Stimulated activated CD8-positive, alpha-beta memory T cell treated with anti-CD3 and anti-CD28 coated beads, Interleukin-7, amount 100 ng/mL, for 4 hours (primary cell): ENCODE measurements around the gene PCSK5.
"Not testable (repeated sequence)": the region's sequence is repeated elsewhere in the genome, so short reads cannot be mapped to it uniquely, and the experiment has no call there.

Source experiments
- DNase-seq, 2 donors: peaks; one replicate each; pipeline ENCODE4 v3.0.0-alpha.2; 2020; ENCODE audit warnings: low read depth in 2 of 2

PCSK5 gene

DNA sequence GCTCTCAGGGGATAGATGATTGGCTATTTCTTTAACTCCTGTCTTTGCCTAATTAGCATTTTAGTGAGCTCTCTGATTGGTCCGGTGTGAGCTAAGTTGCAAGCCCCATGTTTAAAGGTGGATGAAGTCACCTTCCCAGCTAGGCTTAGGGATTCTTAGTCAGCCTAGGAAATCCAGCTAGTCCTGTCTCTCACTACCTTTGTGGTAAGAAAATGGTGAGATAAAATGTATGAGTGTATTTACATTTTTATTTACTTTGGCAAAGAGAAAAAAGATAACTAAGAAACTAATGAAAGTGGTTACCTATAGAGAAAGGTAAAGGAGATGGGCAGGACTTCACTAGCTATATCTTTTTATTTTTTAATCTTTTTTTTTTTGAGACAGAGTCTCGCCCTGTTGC is 357.0 kb downstream of the PCSK5 start:
- no peak for DNase-seq

DNA sequence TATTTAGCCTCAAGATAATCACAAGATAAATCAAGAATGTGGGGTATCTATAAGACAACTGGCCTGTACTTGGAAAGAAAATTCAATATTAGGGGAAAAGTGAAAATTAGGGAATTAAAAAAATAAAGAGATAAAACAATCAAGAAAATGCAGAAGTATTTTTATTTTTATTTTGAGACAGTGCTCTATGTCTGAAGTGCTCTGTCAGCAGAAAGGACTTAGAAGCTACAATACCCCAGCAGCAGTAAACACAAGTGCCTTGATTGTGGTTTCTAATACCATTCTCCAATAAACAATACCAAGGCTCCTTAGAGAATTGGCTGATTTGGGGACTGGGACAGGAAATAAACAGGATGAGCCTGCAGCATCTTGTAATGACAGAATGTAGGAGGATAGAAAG is 358.8 kb downstream of the PCSK5 start:
- DNase-seq: no peak

DNA sequence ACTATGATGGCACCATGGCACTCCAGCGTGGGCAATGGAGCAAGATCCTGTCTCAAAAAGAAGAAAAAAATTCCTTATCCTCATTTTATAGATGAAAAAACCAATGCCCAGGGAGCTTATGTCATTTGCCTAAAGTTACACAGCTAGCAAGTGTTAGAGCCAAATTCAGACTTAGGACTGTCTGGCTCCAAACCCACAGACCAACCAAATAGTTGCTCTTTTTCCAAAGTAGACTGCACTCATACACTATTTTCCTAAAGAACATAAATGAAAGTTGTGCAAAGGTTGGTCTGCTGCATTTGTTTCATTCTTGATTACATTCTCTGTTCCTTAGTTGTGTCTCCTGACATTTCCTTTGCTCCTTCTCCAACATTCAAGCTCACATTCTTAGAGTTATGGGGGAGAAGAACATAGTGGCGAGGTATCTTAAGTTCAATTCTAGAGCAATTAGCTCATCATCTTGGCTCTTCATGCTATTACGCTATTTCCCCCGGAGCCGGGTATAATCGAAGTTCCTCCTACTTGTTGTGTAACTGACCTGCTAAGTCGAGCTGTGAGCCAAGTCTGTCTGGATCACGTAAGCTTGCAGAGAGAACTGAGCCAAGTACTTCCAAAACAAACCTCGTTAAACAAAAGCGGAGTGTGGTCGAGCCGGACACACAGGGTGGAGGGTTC is 365.4 kb downstream of the PCSK5 start:
- DNase-seq: no peak

DNA sequence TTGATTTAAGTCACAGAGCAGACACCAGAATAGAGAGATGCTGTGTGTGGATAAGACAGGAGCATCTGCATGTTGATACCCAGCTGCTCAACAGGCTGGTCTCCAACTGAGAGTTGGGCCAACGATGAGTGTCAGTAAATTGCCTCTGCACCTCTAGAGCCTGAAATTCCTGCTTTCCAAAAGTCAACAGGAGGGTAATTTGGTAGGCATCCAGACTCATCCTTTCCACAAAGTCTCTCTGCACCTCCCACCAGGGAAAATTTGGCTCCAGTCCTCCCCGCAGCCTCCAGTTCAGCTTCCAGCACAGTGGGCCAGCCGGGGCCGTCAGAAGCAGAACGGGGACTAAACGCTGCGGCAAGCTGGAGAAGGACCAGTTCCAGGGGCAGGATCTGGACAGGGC is 366.8 kb downstream of the PCSK5 start:
- no peak for DNase-seq

DNA sequence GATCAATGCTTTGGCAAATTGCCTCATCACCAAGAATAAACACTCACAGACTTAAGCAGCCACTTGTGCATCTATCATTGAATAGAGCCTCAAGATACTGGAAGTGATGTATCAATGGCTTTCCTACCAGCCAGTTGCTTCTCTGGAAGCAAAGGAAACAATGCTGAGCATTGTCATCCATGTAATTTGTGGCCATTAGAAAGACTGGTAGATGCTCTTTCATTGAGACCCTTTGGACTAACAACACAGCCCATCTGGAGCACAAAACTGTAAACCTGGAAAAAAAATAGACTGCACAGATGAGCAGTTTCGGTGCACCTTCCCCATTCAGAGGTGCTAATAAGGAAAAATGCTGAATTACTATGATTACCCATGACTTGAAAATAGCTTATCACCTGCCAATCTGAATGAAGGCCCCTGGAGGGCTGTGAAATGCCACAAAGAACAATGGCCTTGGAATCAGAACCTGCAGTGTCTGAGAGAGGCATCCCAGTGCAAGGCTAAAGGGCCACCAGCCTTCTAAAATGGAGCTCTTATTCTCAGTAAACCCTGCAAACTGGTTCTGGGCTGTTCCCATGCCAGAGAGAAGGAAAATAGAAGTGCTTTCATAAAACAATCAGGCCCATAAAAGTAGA is 376.3 kb downstream of the PCSK5 start:
- DNase-seq: no peak

DNA sequence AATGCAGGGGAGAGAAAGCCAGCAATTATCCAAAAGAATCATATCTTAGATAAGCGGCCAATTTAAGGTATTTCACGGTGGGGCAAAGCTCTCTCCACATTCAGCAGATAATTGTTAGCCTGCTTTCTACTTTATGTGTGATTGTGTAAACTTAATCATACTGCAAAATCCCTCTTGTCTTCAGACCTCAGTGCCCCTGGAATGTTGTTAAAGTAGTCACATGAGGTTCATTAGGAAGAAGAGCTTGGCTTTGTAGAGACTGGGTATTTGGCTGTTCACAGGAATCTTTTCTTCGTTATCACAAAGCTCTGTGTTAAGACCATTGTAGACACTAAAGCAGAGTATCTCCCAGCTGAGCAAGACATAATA is 376.8 kb downstream of the PCSK5 start:
- no peak for DNase-seq

DNA sequence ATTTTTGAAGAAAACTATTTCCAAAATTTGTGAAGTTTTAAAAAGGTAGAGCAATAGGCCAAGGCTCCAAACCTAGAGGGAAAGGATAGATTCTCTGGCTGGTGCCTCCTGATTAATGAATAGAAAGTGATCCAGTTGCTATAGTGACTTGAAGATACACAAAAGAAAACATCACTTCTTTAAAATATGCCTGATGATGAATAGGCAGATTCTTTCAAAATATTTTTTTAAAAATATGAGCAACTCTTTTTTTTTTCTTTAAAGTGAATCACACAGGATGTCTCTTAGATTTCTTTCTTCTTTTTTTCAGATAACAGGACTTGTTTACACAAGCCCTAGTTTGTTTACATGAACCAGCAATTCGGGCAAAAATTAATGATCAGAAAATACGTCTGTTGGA is 379.3 kb downstream of the PCSK5 start:
- DNase-seq: no peak

DNA sequence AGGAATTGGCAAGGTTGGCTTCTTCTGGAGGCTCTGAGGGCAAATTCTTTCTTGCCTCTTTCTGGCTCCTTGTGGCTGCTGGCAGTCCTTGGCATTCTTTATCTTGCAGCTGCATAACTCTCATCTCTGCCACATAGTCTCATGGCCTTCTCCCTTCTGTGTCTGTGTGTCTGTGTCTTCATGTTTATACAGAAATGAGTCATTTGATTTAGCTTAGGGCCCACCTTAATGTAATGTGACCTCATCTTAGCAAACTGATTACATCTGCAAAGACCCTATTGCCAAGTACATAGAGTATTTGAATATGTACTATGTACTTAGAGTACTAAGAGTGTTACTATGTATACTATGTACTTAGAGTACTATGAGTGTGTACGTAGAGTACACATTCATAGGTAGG is 381.3 kb downstream of the PCSK5 start:
- no peak for DNase-seq

DNA sequence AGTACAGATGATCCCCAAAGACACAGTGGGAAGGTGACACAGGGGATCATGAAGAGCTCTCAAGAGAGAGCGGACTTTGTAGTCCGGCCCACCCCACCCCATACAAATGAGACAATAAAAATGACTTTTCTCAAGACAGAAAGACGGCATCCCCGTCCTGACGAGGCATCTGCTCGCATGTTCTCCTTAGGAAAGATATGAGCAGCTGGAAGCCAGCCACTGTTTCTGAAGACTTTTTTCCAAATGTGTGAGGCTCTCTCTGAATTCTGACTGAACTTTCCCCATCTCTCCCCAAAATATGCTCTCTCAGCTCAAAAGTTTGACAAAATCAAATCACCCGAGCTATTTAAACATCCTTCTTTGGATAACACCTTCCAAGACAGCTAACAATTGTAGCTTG is 398.6 kb downstream of the PCSK5 start:
- DNase-seq: no peak

DNA sequence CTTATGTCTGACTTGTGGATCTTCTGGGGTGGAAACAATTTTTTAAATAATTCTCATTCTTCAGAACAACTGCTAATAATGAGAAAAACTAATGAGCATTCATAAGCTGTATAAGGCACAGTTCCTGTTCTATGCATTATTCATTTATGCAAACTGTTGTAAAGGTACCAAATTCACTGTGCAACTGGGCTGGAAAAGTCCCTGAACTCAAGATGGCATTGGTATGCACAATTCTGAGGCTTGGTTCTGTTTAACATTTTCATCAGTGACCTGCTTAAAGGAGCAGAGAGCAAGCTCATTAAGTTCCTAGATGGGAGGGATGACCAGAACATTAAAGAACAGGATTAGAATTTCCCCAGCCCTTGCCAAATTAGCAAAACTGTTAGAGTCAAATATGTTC is 399.2 kb downstream of the PCSK5 start:
- DNase-seq: no peak

DNA sequence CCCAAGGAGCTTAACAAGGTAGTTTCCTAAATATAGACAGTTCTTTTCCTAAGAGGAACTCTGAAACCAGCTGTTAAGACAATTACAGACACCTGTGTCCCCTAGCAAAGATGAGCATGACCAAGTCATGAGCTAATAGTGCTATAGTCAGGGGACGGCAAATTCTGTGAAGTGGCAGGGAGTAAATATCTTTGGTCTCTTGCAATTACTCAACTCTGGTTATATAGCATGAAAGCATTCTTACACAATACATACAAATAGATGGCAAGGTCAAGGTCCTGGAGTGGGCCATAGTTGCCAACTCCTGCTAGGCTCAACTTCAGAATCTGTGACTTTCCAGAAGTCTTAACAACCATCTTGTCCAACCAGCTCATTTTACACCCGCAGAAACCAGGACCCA is 400.1 kb downstream of the PCSK5 start:
- DNase-seq: no peak

DNA sequence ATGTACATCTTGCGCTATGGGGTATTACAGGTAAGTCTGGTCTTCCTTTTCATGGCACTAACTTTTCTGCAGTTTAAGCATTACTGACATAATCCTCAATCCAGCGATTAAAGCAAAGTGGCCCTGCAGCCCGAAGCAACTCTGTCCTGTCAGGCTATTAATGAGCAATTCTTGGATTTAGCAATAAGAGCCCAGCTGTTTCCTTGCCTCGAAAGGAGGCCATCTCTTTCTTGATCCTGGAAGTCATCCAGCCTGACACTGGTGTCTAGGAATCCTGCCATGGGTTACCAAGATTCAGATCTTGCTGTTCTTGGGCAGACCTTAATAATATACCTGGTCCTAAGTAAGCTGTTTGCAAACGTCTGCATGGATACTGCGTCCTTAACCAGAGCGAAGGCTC is 401.8 kb downstream of the PCSK5 start:
- DNase-seq: no peak

DNA sequence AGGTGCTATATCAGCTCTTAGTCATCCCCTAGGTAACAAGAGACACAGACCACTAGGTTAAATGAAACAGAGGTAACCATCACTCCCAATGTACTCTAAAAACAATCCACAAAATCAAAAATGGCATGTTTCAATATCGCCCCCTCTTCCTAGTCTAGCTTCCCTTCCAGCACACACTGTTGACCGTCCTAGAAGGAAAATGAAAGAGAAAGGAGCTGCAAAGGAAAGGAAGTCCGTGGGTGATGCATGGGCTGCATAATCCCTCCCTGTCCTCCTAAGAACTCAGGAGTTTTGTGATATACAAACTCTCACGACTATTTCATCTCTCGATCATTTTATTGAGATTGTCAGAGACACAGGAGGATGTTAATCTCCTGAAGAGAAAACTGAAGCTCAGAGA is 402.2 kb downstream of the PCSK5 start:
- no peak for DNase-seq

DNA sequence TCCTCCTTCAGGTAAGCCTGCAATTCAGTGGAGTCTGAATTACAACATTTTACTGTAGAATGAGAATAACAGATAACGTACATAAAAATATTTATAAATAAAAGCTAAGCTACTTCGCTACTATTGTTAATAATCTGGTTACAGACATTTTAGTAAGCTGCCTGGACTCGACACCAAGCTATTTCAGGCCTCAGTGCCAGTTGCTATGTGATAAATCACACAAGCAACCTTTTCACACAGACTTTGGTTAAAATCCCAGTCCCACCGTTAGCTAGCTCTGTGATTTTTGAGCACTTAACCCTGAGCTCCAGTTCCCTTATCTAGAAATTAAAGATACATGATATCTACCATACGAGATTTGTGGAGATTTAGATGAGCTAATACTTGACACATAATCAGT is 403.8 kb downstream of the PCSK5 start:
- DNase-seq: no peak

DNA sequence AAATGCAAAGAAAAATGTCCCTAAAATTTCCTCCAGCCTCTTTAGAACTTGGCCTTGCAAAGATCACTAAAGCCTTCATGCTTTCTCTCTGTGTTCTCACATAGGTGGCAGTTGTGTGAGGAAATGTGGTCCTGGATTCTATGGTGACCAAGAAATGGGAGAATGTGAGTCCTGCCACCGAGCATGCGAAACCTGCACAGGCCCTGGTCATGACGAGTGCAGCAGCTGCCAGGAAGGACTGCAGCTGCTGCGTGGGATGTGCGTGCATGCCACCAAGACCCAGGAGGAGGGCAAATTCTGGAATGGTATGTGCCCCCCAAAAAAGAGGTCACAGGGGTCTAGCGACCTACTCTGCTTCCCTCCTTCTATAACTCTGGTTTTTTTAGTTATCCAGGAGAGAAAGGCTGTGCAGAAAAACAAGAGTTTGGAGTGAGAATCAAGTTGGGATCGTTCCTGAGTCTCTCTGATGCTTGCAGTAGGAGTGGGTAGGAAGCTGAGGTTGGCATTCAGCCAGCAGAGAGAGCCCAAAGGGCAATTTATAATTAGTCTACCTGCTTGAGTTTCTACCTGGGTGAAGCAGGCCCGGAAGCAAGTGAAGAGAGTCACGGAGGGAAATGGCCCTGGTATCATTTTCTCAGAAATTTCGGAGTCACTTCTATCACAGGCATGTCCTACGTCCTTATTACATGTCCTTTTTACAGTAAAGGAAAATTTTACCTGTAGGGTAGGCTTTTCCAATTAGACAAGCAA is 406.3 kb downstream of the PCSK5 start:
- no peak for DNase-seq

DNA sequence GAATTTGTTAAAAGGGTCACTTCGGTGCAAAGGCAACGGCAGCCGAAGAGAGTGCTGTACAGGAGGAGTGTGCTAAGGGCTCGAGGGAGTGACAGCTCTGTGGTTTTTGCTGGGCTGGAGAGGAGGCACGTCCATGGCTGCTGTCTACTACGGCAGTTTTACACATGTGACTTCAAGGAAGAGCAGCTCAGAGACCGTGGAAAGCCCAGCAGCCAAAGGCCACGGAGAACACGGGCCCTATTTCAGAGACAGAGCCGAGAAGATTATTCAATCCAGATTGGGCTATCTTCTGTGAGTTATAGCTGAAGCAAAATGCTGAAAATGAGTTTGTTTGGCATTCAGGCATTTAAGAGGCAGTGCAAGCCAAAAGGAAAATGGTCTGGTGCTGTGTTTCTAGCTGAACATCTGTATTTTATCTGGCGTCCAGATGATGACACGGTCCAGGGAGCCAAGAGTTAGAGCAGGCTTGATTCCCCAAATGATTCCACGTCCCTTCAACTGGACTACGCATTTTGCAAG is 407.3 kb downstream of the PCSK5 start:
- DNase-seq: no peak

DNA sequence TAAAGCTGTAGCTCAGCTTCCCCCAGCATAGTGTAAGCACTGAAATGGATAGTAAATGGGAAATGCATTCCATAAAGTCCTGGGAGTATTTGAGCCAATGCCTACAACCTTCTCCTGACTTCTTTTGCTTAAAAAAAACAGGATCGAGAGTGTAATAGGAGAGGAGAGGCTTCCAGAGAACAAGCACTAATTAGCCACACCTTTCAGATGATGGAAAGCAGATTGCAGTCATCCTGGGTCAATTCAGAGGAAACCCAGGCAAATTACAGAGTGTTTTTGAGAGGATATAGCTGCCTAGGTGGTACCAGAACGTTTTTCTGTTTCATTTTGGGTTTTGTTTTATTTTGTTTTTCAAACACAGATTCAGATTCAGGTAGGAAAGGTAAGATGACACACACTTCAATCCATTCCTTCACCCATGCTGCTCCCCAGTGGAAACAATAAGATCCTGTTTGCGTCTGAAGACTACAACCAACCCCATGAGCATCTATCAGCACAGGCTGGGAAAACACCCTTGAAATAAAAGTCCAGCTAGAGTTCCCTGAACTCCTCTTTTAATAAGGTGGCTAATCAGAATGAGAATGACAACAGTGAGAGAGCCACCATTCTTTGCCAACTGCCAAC is 408.2 kb downstream of the PCSK5 start:
- DNase-seq: no peak

DNA sequence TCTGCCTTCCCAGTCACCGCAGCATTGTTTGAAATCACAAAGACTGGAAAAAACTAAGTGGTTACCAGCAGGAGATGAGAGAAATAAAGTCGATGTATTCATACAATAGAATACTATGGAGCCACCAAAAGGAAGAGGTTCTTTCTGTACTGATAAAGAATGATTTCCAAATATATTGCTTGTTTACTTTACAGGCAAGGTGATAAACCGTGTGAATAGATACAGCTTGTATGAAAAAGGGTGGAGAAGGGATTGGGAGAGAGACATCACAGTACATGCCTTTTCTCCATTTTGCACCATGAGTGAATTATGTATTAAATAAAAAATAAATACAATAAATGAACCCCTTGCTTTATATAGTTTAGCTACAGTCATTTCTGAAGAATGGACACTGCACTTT is 412.1 kb downstream of the PCSK5 start:
- DNase-seq: no peak

DNA sequence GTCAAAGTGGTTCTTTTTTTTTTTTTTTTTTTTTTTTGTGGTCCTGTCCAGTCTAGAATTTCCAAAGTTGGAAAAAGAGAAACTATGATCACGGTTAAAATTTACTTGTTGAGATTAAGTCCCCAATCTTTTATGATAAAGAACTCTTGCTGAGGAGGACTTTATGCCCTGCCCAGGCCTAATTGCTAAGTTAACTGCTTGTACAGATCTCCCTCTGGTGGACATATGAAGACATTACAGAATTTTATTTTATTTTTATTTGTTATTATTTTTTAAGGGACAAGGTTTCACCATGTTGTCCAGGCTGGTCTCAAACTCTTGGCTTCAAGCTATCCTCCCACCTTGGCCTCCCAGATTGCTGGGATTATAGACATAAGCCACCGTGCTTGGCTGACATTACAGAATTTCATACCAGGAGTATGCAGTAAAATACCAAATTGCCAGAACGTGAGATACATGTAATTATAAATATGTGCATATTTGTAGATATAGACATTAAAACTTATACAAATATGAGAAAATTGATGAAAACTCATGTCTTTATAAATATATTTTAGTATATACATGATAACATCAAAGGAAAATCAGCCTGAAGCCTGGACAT is 412.6 kb downstream of the PCSK5 start:
- DNase-seq: no peak

DNA sequence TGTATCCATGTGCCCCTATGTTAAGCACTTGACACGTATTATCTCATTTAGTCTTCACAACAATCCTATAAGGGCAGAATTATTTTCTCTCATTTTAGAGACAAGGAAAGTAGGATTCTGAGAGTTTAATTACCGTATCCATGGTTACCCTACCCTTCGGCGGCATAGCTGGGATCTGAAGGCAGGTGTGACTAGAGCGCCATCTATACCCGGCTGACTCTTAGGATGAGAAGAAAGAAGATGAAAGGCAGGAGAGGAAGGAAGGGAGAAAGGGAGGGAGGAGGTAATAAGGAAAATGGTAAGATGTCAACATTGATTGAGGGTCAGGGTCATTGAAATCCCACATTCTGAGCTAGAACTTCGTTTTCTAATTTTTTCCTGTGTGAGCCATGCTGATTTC is 416.6 kb downstream of the PCSK5 start:
- DNase-seq: not testable (repeated sequence)

DNA sequence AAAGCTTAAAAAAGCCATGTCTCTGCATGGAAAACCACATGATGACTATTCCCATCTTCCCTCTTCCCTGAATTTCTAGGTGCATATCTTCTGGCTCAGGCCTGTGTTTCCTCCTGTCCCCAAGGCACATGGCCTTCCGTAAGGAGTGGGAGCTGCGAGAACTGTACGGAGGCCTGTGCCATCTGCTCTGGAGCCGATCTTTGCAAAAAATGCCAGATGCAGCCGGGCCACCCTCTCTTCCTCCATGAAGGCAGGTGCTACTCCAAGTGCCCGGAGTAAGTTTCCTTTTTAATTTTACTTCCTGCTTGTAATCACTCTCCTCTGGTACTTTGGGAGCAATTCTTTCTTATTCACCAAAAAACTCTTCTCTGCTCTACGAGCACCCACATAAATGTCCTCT is 420.1 kb downstream of the PCSK5 start:
- DNase-seq: no peak

DNA sequence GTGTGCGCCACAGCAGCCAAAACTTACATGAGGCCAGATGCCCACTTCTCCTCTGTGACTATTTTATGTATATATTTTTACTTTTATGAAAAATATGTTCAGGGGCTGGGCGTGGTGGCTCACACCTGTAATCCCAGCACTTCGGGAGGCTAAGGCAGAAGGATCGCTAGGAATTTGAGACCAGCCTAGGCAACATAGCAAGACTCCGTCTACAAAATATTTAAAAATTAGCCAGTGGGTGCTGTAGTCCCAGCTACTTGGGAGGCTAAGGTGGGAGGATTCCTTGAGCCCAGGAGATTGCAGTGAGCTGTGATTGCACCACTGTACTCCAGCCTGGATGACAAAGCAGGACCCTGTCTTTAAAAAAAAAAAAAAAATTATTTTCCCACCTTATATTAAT is 420.5 kb downstream of the PCSK5 start:
- no peak for DNase-seq
